ENCODE measurements around the gene AMOTL1.

DNA sequence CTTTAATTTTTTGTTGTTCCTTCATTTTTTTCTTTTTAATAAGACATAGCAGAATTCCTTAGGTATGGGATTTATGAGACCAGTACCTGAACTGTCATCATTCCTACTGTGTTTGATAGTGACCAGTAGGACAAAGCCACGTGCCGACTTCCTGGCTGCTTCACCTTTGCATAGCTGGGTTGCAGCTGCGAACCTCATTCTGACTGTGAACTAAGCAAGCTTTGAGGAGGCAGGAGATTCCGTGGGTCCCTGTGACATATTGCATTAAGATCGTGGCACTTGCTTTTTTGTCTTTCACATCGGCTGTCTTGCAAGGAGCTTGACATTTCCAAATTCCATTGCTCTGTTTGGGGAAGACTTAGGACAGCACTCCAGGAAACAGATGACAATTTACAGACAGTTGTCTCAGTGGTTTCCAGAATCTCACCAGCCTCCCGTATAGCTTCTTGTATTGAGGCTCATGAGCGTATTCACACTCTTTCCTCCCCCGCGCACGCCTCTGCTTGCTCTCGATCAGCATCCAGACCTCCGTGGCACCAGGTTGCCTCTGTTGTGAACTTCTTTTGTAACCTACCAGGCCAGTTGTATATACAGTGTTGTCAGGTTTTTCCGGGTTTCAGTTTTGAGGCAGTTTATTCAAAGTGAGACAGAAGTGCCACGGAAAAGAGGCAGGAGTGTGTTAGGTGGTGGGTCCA, 103.5 kb downstream of the AMOTL1 start:
- TF ChIP-seq, protein P1, sequence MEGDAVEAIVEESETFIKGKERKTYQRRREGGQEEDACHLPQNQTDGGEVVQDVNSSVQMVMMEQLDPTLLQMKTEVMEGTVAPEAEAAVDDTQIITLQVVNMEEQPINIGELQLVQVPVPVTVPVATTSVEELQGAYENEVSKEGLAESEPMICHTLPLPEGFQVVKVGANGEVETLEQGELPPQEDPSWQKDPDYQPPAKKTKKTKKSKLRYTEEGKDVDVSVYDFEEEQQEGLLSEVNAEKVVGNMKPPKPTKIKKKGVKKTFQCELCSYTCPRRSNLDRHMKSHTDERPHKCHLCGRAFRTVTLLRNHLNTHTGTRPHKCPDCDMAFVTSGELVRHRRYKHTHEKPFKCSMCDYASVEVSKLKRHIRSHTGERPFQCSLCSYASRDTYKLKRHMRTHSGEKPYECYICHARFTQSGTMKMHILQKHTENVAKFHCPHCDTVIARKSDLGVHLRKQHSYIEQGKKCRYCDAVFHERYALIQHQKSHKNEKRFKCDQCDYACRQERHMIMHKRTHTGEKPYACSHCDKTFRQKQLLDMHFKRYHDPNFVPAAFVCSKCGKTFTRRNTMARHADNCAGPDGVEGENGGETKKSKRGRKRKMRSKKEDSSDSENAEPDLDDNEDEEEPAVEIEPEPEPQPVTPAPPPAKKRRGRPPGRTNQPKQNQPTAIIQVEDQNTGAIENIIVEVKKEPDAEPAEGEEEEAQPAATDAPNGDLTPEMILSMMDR (IDR thresholded peaks at IDR 0.05), result no peak
- TF ChIP-seq, protein P2, sequence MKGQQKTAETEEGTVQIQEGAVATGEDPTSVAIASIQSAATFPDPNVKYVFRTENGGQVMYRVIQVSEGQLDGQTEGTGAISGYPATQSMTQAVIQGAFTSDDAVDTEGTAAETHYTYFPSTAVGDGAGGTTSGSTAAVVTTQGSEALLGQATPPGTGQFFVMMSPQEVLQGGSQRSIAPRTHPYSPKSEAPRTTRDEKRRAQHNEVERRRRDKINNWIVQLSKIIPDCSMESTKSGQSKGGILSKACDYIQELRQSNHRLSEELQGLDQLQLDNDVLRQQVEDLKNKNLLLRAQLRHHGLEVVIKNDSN (IDR thresholded peaks at IDR 0.05; ENCODE audit: borderline replicate concordance, low read depth), result no peak
- TF ChIP-seq SMC3 (IDR thresholded peaks at IDR 0.05; ENCODE audit: low read depth, low read length) (no peak), ELF1 (IDR thresholded peaks at IDR 0.05) (no peak), FOSL2 (IDR thresholded peaks at IDR 0.05; ENCODE audit: borderline replicate concordance, low read depth) (no peak), SIN3A (IDR thresholded peaks at IDR 0.05; ENCODE audit: borderline replicate concordance, low read depth, low read length) (no peak), YY1 (IDR thresholded peaks at IDR 0.05; ENCODE audit: low read depth) (no peak)
